ENCODE data around the gene MYO18B.

The MYO18B gene

DNA sequence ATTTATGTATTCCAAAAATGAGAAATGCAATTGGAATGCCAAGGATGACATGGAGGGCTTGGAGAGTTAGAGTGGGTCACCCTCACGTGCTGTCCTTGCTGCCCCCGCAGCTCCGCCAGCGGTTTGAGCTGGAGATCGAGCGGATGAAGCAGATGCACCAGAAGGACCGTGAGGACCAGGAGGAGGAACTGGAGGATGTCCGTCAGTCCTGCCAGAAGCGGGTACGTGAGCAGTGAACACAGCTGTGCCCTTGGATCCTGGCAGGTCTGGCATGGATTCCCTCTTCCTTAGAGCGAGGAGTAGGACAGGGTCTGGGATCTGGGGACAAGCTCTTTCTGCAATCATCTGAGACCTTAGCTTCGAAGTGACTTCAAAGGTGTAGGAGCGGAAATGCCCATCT lies 166.2 kb downstream of the MYO18B start:
- DNase-seq: no peak

DNA sequence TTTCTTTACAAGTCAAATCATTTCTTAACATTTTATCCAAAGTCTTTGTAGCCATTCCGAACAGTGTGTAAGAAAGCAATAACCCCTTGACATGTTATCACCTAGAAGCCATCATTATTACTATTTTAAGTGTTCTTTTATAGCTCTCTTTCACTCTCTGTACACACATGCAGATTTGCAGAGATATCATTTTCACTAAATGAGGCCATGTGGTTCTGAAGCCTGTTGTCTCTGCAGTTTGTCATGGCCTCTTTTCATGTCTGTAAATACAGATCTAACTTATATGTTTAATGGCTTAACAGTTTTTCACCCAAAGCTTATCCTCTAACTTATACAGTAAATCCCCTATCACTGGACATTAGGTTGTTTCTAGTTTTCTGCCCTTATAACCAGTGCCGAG lies 166.8 kb downstream of the MYO18B start:
- no peak for DNase-seq

DNA sequence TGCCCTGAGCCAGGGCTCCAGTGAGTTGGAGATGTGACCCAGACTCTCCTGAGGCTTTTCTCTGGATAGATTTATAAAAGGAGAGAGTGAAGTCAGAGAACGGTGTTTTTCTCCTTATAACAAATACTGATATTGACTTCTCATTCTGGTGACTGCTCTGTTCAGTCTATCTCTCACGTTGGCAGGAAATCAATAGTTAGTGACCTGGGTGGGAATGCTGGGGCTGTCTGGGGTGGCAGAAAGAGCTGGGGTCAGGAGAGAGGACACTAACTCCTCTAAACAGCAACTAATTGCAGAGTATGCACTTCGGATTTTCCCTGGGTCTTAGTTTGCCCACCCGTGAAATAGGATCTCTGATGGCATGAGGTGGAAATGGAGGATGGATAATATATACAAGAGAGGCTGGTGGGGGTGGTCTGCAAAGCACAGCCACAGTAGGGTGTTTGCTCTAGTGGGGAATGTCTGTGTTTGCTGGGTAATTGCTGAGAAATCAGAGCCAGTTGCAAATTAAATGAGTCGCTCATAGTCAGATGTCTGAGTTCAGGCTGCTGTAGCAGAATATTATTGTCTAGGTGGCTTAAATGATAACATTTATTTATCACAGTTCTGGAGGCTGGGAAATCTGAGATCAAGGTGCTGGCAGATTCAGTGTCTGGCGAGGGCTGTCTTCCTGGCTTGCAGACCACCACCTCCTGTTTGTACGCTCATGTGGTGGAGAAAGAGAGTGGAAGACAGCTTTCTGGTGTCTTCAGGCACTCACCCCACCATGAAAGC lies 167.8 kb downstream of the MYO18B start:
- no peak for DNase-seq

DNA sequence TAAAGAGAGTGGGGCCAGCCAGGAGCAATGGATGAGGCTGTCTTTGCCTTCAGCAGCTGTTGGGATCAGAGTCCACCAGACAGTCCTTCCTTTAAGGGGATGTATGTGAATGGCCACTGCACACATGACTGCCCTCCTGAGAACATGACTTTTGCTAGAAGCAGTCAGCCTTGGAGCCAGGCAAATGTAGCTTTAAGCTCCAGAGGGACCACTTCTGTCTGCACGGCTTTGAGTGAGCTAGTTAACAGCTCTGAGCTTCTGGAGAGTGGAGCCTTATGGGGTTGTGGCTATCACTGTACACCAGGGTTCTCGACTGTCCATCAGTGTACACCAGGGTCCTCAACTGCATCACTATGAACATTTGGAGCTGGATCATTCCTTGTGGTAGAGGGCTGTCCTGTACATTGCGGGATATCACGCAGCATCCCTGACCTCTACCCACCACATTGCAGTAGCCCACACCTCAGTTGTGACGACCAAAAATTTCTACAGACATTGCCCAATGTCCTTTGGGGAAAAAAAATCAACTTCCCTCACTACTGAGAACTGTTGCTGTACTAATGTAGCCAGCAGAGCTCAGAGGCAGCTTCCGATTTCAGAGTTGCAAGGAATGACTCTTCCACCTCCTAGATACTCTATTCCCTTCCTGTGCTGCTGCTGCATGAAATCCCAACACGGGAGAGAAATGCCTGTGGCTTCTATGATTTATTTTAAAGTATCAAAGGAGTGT lies 169.4 kb downstream of the MYO18B start:
- DNase-seq: no peak

DNA sequence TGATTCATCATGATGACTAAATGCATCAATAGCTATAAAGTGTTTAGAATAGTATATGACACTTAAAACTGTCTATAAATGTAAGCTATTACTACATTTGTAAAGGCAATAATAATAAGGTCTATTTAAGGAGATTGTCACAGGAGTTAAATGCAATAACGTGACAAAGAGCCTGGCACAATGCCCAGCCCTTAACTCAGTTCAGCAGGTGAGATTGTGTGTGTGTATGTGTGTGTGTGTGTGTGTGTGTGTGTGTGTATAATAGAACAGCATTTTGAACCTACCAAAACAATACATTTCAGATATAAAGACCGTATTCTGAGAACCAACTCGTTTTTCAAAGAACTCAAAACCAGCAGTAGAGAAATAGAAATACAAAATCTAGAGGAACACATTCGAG lies 177.5 kb downstream of the MYO18B start:
- DNase-seq: no peak

DNA sequence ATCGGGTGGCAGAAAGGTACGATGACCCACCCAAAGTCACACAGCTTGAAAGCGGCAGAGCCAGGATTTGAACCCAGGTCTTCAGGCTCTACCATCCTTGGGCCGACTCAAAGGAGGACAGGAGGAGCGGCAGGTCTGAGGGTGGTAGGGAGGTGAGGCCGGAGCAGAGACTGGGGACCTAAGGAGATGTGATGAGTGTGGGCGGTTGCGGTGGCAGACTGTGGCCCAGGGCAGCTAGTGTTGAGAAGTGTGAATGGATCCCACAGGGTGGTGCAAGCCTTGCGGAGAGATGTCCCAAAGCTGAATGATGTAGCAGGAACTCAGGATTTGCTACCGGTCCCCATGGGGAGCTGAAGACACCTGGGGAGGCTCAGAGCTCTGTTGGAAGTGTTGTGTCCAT lies 180.2 kb downstream of the MYO18B start:
- no peak for DNase-seq

DNA sequence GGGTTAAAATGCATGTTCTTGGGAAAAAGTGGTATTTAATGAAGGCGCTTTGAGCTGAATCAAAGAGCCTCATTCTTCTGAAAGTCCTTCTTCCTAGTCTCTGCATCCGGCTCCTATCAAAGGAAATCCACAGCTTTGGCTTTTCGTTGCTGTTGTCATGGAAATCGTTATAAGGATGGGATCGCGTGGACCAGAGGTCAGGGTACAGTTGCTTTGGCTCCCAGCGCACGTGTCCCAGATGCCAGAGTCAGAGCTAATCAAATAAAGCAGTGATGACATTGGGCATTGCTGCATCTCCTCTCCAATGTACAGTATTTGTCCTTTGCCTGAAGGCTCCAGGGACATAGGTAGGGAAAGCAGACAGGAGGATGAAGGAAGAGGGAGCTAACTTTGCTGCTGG lies 181.9 kb downstream of the MYO18B start:
- DNase-seq: no peak

DNA sequence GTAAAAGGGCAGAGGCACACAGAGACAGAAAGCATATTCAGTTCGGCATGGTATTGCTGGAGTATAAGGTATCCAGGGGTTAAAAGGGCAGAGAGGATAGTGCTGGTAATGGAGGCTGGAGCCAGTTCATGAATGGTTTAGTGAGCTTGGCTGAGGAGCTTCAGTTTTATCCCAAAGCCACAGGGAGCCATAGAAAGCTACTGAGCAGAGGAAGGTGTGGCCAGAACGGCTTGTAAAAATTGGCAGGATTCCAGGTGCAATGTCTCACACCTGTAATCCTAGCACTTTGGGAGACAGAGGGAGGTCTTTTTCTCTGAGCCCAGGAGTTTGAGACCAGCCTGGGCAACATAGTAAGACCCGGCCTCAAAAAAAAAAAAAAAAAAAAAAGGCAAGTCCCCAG lies 186.1 kb downstream of the MYO18B start:
- no peak for DNase-seq

DNA sequence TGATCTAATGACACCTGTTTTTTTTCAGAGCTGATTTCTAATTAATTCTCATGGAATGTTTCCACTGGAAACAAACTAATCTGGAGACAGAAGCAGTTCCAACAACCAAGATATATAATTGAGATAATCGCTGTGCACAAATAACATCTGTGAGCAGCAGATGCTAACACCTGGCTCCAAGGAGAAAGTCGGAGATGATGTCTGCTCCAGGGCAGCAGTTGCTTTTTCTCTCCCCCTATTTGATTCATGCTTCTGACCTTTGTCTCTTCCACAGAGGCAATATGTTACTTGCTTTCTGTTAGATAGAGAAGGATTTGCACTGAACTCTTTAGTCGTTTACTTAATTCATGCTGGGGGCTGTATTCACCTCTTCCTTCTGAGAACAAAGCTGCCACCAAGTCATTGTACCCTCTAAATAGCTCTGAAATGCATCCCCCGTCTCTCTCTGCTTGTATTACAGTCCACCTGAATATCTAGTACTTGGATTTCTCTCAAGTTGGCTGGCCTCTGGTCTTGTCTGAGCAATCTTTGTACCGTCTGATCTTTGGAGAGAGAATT lies 187.4 kb downstream of the MYO18B start:
- no peak for DNase-seq

DNA sequence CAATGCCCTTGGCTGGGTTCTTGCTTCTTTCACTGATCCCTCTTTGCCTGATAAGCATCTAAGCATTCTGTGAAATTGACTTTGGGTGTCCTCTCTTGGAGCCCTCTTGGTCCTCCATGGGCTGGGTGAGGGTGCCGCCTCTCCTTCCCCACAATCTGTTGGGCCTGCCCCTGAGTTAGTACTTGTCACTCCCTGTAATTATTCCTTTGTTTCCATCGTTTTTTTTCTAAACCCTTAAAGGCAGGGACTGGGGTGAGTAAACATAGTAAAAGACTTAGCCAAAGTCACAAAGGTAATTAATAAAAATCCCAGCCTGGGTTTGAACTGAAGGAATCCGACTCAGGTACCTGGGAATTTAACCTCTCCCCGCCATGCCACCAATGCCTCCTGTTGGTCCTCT lies 188.1 kb downstream of the MYO18B start:
- DNase-seq: no peak

DNA sequence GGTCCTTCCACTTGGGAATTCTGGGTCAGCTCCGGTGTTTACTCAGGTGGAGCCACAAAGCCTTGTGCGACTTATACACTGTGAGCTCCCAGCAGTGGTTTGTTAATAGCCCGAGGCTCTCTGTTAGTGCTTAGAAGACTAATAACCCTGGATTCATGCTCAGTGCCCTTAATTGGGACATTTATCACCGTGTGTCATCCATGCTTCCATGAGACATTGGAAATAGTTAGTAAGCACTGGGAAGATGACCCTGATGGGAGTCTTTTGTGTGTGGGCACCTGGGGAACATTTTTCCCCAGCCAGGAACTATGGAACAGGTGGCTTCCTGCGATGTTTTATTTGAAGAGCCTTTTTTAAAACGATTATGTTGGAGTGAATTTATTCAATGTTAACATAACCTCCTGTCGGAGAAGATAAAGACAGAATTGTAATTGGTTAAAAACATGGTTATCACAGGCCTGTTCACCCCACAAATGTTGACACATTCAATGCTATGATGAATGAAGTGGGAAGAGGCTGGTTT lies 188.9 kb downstream of the MYO18B start:
- DNase-seq: no peak

DNA sequence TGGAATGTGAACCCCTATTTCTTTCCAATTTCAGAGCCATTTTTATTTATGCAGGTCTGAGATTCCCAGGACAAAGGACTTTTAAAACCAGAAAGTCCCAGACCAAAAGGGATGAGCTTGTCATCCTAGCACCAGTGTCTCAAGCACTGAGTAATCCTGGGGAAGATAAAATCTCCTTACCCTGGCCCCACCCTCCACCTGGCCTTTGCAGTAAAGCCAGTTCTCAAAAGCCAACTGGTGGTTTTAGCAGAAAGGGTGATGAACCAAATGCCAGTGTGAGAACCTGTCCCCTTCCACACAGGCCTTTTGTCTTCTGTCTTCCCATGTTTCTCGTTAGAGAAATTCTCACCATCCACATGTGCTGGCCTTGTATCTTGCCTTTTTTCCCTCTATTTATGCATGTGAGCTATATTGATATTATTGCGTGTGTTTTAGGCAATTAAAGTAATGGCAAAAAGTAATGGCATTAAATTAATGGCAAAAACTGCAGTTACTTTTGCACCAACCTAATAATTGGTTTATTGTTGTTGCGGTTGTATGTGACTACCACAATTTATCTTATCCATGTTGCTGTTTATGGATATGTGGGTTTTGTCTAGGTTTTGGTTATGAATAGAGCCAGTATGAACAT lies 191.3 kb downstream of the MYO18B start:
- DNase-seq: no peak

DNA sequence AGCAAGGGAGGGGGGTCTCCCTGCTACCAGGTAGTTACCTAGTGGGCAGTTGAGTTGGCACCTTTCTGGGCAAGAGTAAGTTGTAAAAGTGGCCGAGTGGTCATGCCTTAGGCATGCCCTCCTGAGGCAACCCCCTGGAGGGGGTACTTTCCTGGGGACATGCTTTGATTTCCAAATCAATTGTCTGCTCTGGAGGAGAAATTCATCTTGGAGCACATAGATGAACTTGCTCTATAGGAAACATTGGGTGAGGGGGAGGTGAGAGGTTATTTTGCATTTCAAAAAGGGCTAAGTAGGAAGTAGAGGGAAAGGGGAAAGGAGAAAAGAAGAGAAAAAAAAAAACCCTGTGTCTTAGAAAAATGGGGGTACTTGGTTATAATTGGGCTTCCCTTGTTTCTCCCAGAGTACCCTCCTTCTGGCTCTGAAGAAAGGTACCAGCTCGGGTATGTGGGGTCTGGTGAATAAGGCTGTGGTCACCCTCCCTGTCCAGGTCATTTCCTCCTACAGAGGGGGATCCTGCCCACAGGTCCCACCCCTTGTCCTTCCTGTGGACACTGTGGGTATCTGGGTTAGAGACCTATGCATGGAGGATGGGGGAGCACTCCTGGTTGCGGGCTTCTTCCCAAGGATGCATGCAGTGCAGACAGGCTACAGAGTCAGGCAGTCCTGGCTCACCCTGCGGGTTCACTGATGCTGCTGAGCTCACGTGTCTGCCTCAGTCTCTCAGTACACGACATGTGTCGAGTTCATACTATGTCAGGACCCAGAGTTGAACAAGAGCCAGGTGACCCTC lies 193.5 kb downstream of the MYO18B start:
- no peak for DNase-seq

DNA sequence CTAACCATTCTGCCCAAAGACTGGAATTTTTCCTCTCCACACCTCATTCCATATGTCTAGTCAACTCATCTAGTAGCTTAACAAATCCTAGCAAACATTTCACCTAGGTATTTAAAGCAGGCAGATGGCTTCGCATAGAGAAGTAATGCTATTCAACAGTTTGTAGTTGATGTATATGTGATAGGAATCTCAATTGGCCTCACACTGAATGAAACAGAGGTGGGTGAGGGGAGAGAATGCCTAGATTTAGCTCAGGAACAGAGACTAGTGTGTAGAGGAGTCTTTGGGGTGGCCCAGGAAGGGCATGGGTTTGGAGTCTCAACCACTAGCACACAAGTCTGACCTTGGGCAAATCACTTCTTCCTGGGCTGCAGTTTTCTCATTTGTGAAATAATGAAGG lies 196.2 kb downstream of the MYO18B start:
- no peak for DNase-seq

DNA sequence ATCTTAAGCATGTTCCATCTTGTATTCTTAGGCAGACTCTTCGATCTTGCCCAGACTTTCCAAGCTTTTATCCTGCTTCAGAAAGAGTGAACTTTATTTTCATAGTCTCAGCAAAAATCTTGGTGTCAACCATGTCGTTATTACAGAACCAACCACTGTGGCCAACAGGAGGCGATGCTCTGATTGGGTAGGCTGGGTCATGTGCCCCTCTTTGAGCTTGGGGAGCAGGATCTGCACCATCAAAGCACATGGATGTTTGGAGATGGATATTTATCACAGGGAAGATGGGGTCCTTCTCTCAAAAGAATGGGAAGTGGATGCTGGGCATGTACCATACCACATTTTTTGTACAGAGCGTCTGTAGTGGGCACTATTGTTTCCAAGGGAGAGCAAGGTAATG lies 197.4 kb downstream of the MYO18B start:
- no peak for DNase-seq

DNA sequence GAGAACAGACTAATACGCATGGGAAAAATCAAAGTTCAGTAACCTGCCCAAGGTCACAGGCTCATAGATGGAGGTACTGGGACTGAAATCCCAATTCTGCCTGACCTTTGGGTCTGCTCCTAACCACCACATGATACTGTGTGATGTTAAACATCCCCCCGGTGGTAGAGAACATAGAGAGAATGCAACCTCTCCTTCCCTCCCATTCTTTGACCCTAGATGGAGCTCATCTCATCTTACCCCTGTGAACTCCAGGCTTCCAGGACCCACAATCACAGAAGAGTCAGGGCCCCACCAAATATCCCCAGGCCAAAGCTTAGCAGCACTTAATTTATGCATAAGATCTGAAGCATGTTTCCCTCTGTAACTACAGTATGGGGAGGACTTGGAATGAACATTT lies 198.5 kb downstream of the MYO18B start:
- no peak for DNase-seq

DNA sequence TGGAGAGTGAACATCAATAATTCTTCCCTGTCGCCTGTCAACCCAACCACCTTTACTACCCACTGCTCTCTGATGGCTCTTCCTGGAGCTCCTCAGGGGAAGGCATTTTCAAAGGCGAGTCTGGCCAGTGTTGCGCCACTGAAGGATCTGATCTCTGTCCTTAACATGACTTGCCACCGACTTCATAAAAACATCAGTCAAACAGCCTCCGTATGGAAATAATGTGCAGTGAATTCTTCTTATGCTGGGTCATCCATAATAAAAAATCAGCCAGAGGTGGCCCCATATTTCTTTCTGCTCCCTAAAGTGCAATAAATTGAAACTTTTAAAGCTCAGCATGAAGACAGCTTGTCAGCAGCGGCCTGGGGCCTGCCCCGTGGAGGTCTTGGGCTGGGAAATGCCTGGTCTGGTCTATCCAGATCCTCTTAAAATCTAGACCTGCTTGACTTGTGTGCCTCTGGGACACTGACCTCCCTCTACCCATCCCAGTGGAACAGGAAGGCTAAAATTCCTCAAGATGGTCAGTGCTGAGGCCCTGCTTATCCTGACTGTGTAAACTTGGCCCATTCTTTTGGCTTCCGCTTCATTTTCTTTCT lies 199.5 kb downstream of the MYO18B start:
- no peak for DNase-seq

DNA sequence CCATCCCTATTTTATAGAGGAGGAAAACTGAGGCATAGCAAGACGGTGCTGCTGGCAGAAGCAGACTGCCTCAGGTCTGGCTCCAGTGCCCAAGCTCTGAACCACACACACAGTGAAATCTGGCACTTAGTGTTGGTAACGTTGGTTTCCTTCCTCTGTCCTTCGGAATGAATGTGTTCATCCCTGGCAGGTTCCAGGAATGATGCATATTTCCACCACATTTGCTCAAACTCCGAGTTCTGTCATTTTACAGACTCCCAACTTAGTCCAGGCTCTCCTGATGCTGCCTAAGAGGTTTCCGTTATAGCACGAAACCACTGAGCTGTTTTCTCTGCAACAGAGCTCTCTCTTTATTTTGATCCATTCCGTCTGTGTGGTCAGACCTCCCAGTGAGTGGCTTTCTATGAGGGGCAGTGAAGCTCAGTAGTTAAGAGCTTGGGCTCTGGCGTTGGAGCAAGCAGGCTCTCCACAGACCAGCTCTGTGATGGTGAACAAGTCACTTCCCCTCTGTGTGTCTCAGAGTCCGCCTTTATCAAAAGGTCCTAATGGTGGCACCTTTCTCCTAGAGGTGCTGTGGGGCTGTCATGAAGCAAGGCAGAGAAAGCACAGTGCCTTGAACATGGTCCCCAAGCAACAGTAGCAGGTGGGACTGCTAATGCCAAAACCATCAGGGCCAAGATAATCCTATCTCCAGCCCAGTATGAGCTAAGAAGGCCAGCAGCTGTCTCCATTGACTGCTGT lies 200.3 kb downstream of the MYO18B start:
- no peak for DNase-seq

DNA sequence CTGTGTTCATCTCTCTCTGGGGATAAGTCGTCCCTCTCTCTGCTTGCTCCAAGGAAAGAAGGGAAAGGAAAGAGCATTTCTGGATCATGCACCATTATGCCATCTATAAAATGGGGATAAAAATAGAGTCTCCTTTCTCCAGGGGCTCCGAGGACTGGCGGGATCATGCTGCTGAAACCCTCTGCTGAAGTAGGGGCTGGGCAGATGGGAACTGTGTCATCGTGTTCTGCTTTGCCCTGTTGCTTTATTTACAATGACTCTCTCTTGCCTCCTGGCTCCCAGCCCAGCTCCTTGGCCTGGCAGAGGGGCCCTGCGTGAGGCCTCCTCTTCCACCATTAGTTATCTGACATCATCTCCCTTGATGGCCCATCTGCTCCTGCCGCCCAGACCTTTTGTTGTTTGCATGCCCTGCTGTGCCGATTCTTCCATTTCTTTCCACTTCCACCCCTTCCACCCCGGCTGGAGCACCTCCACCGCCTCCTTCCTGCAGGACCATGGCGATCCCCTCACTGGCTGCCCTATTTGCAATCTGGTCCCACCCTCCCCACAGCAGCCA lies 200.9 kb downstream of the MYO18B start:
- DNase-seq: no peak

DNA sequence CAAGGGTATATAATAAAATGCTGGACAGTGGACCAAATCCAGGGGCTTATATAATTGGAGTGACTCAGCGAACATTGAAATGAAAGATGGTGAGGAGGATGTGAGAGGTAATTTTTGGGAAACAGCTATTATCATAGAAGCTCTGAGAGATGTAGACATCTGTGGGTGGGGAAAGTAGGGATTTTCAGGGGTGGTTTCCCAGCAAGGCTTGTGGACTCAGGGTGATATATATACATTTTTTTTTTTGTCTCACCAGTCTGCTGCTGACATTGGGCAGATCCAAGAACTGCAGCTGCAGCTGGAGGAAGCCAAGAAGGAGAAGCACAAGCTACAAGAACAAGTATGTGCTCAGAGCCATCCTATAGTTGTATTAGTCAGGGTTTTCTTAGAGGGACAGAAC lies 208.1 kb downstream of the MYO18B start:
- DNase-seq: no peak

DNA sequence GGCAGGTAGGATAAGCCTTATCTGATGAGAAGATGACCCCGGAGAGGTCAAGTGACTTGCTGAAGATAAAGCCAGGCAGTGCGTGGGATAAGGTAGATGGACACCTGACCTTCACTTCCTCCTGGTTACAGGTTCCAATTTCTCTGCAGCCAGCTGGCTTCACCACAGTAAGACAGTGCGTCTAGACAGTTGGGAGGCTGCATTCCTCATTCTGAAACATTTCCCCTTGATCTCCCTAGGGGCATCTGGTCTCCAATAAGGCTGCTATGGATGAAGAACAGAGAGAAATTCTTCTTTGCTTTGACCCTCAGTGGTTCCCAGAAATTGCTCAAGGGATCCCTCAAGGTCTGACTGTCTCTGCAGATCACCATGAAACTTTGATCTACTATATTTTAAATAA lies 211.3 kb downstream of the MYO18B start:
- no peak for DNase-seq
